K562 (cell line): Measurements from ENCODE around the gene MGRN1. TPM values are rescaled to one million over a fixed set of nuclear protein-coding genes. Genes with fewer than 3 reads are reported as not detected.

Source experiments
- ATAC-seq: fragments of 200-7000 bp; cut with Tn5 transposase; 3 replicates; pipeline ENCODE4 v1.9.1; 2020; ENCODE audit warnings: moderate library complexity
- BruUV-seq: library from RNA; stranded (reverse); fragments of 400-500 nt; replicated peaks from 2 replicates; lab custom pipeline; 2021; lab: Mats Ljungman, UMichigan
- CTCF ChIA-PET: fragments of 300-600 bp; formaldehyde crosslinking; extraction: SDS; loops from one replicate; lab custom pipeline; 2021; ENCODE audit warnings: low intra/inter-chr PET ratio; lab: Yijun Ruan, JAX
- POLR2A ChIA-PET: fragments of 300-600, 350-650 bp; sonication (Branson Sonifier 250); formaldehyde crosslinking; extraction: SDS; loops from one replicate; lab custom pipeline; 2021; ENCODE audit warnings: antibody characterized with exemption, inconsistent platforms; lab: Yijun Ruan, JAX
- DNase-seq, 4 experiments: peaks; one replicate each; pipeline versions ENCODE4 v3.0.0 to v3.0.0-alpha.2; 2011 to 2018; ENCODE audit warnings: low spot score in 3 of 4, mixed read lengths in 3 of 4; ENCODE audit errors: extremely low read depth in 1 of 4
- FAIRE-seq: peaks from 2 replicates; lab custom pipeline; 2011; peaks lifted over from hg19 to GRCh38; lab: Jason Lieb, UNC
- H2AFZ ChIP-seq: 2 replicates; pipeline ENCODE4 v1.6.0; 2011; ENCODE audit warnings: low read depth, low read length, control low read depth, inconsistent platforms
- H3K27ac ChIP-seq: fragments of 200-600 bp; 3 replicates; pipeline ENCODE4 v1.8.0; 2011; ENCODE audit warnings: low read depth, mild to moderate bottlenecking, control low read depth, inconsistent platforms, low read length, moderate library complexity, mixed read lengths; ENCODE audit errors: extremely low read depth
- H3K27me3 ChIP-seq, 2 experiments: fragments of 300-600 bp in 1 of 2; 2 replicates in 1 of 2; 3 replicates in 1 of 2; pipeline versions ENCODE4 v1.6.0 to v1.8.0; 2011; ENCODE audit warnings: inconsistent platforms in 2 of 2, low read length in 2 of 2, mild to moderate bottlenecking in 1 of 2, mixed read lengths in 1 of 2, moderate library complexity in 1 of 2; ENCODE audit not compliant: control insufficient read depth in 2 of 2, insufficient read depth in 2 of 2
- H3K36me3 ChIP-seq: fragments of 300-600 bp; 3 replicates; pipeline ENCODE4 v1.8.0; 2011; ENCODE audit warnings: mild to moderate bottlenecking, low read length, inconsistent platforms; ENCODE audit not compliant: control insufficient read depth, insufficient read depth
- H3K4me1 ChIP-seq, 2 experiments: fragments of 200-600 bp in 1 of 2; replicated peaks in 1 of 2; 2 replicates in 1 of 2; 3 replicates in 1 of 2; pipeline versions ENCODE4 v1.5.1 to v1.8.0; 2011; ENCODE audit warnings: inconsistent platforms in 2 of 2, low read length in 2 of 2, mild to moderate bottlenecking in 1 of 2, mixed read lengths in 1 of 2, moderate library complexity in 1 of 2; ENCODE audit not compliant: control insufficient read depth in 2 of 2, insufficient read depth in 2 of 2
- H3K4me2 ChIP-seq: 2 replicates; pipeline ENCODE4 v1.6.1; 2011; ENCODE audit warnings: low read length, control low read depth, inconsistent platforms, mixed read lengths; ENCODE audit not compliant: insufficient read depth
- H3K4me3 ChIP-seq: fragments of 200-600 bp; sonication (generic), shearing (Covaris generic); 2 replicates; pipeline ENCODE4 v1.5.1; 2016; ENCODE audit warnings: control low read depth, inconsistent platforms
- H3K79me2 ChIP-seq: fragments of 200-600 bp; 3 replicates; pipeline ENCODE4 v1.8.0; 2011; ENCODE audit warnings: low read length, inconsistent platforms; ENCODE audit not compliant: control insufficient read depth, insufficient read depth
- H3K9ac ChIP-seq, 2 experiments: 2 replicates each; pipeline versions ENCODE4 v1.6.0 to v1.6.1; 2011; ENCODE audit warnings: low read depth in 2 of 2, low read length in 2 of 2, control low read depth in 1 of 2, inconsistent platforms in 1 of 2, mild to moderate bottlenecking in 1 of 2, mixed read lengths in 1 of 2; ENCODE audit not compliant: insufficient read depth in 1 of 2
- H3K9me1 ChIP-seq: one replicate; pipeline ENCODE4 v1.6.0; 2011; ENCODE audit warnings: inconsistent platforms, mild to moderate bottlenecking, low read length, moderate library complexity; ENCODE audit not compliant: control insufficient read depth, insufficient read depth
- H3K9me3 ChIP-seq: replicated peaks from 2 replicates; pipeline ENCODE4 v1.5.1; 2011; ENCODE audit warnings: low read depth, low read length, inconsistent platforms; ENCODE audit not compliant: control insufficient read depth, insufficient read depth
- H4K20me1 ChIP-seq: replicated peaks from 2 replicates; pipeline ENCODE4 v1.6.1; 2011; ENCODE audit warnings: low read length, inconsistent platforms, mixed read lengths; ENCODE audit not compliant: control insufficient read depth, insufficient read depth
- CBFA2T3 ChIP-seq: fragments of 450-650 bp; IDR thresholded peaks from 2 replicates; pipeline ENCODE4 v1.6.1; 2017
- LCOR ChIP-seq: sonication (generic); formaldehyde crosslinking; IDR thresholded peaks from 2 replicates; pipeline ENCODE4 v1.8.0; 2022; ENCODE audit warnings: mild to moderate bottlenecking, missing genetic modification reagents
- MIER1 ChIP-seq: fragments of 450-650 bp; IDR thresholded peaks from 2 replicates; pipeline ENCODE4 v1.6.1; 2016; ENCODE audit warnings: antibody characterized with exemption, mild to moderate bottlenecking, low read depth
- NFIC ChIP-seq: fragments of 450-650 bp; IDR thresholded peaks from 2 replicates; pipeline ENCODE4 v1.6.1; 2017; ENCODE audit warnings: mild to moderate bottlenecking, inconsistent platforms
- POLR2G ChIP-seq: fragments of 200-400 bp; formaldehyde crosslinking; IDR thresholded peaks from 2 replicates; pipeline ENCODE4 v1.6.1; 2017; ENCODE audit warnings: low read depth, mild to moderate bottlenecking, antibody characterized with exemption, low read length, moderate library complexity
- RAD21 ChIP-seq, 2 experiments: fragments of 250-450 bp in 1 of 2; fragments of 450-650 bp in 1 of 2; sonication (Bioruptor Pico) in 1 of 2; formaldehyde crosslinking in 1 of 2; IDR thresholded peaks in 1 of 2; conservative IDR thresholded peaks in 1 of 2; 2 replicates each; pipeline versions ENCODE4 v1.4.0 to v1.8.0; 2020 to 2022; ENCODE audit warnings: mild to moderate bottlenecking in 2 of 2, moderate library complexity in 1 of 2
- RBM39 ChIP-seq: fragments of 200-400 bp; formaldehyde crosslinking; optimal IDR thresholded peaks from 2 replicates; pipeline ENCODE3; 2018; ENCODE audit warnings: low read depth, low read length
- WGBS: fragments of 100-300 bp; shearing (Covaris generic); methylation state at CpG from one replicate; pipeline ENCODE4 v1.1.6; 2016; ENCODE audit warnings: low coverage, mixed read lengths; ENCODE audit not compliant: insufficient coverage; ENCODE audit errors: missing lambda C conversion rate; 5-methylcytosine and 5-hydroxymethylcytosine counted together
- in situ Hi-C: fragments of 300-500 bp; cut with MboI; formaldehyde crosslinking; loops from 4 replicates; pipeline ENCODE4 v1.15.0; 2018; ENCODE audit warnings: inconsistent platforms, mixed read lengths
- intact Hi-C: fragments of 100-400 bp; cut with micrococcal nuclease; formaldehyde crosslinking; loops from 2 replicates; pipeline ENCODE4 v1.14.2; 2022
- polyA plus RNA-seq, 8 experiments: library from polyadenylated mRNA; depleted of rRNA in 4 of 8; stranded (reverse) in 5 of 8; unstranded in 3 of 8; fragments of >200 nt; fragmentation: Nextera tagmentation in 2 of 8; fragmentation: Illumina TruSeq in 1 of 8; extraction: Ambion mirVana in 2 of 8; extraction: Trizol in 1 of 8; gene quantifications; 2 replicates each; pipeline versions ENCODE4 v1.2.1 to v1.2.3, GENCODE V29; 2011 to 2014; ENCODE audit warnings: inconsistent platforms in 1 of 8, missing spikeins in 1 of 8
- total RNA-seq, 7 experiments: library from RNA; depleted of rRNA in 6 of 7; stranded (reverse); fragments of >200 nt in 6 of 7; fragmentation: Illumina TruSeq in 2 of 7; extraction: Trizol in 2 of 7; gene quantifications; 2 replicates each; pipeline versions ENCODE4 v1.2.1 to v1.2.3, GENCODE V29; 2011 to 2021; ENCODE audit warnings: low replicate concordance in 1 of 7
- TF ChIP-seq, protein P1 (sequence below): fragments of 250-450 bp; sonication (Bioruptor Pico); IDR thresholded peaks from 2 replicates; pipeline ENCODE4 v1.4.0; 2020; ENCODE audit warnings: mild to moderate bottlenecking, moderate library complexity, borderline replicate concordance

The MGRN1 gene
- total and polyA plus RNA-seq, 9 of the 15 experiments (the other 6 are each of a cell fraction or from before 2014, with no cell fraction given): 0.15 to 37.9 (median 6.0) TPM

DNA sequence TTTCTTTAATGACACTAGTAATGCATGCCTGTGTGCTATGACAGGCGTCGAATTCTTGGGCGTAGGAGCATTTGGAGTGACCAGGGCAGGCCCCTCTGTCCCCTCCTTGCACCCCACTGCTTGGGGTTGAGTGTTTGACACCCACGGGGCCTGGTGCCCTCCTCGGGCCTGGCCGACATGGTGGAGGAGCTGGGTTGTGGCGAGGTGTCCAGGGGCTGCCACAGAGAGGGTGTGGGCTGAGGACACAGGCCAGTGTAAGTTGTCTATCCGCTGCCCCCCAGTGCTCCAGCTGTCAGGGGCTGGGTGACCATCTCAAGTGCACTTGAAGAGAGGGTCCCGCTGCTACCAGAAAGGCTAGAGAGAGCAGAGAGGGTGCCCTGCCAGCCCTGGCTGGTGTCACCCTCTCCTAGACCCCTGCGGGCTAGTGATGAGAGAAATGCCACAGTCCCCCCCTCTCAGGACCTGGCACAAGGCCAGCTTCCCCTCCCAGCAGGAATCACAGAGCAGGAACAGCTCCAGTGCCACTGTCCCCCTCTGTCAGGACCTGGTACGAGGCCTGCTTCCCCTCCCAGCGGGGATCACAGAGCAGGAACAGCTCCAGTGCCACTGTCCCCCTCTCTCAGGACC lies 30.5 kb downstream of the MGRN1 start:
- intact Hi-C loops: no loop called here
- Histone ChIP-seq H3K4me2 (no peak overlapping the region), H4K20me1 (no peaks in the 10 kb centered on the region), H2AFZ (no peak overlapping the region), H3K4me3 (no peak overlapping the region), H3K79me2 (peaks cover 3% of the 10 kb centered on the region; the same call in 1 of the 3 replicates), H3K9me1 (no peaks in the 10 kb centered on the region), H3K4me1 (peaks cover 0 to 24% of the 10 kb centered on the region in 2 experiments; a peak in 2 of 5 replicates), H3K27ac (no peak overlapping the region), H3K9ac (peak overlapping the region in 1 of 2 experiments; percentile 26; a peak in 1 of 4 replicates), H3K9me3 (no peaks in the 10 kb centered on the region), H3K27me3 (no peaks in the 10 kb centered on the region), H3K36me3 (peaks cover 72% of the 10 kb centered on the region; the same call in 2 of the 3 replicates)
- ChIA-PET POLR2A (no interaction called here), CTCF (no interaction called here)
- FAIRE-seq: no peak
- TF ChIP-seq NFIC (peak; percentile 86), RBM39 (no peak)
- DNase-seq: no peak
- no TSS peak for BruUV-seq
- in situ Hi-C loops: no loop called here
- no peak for ATAC-seq
- 98% methylated on average over 10 of the region's 12 CpGs for WGBS

DNA sequence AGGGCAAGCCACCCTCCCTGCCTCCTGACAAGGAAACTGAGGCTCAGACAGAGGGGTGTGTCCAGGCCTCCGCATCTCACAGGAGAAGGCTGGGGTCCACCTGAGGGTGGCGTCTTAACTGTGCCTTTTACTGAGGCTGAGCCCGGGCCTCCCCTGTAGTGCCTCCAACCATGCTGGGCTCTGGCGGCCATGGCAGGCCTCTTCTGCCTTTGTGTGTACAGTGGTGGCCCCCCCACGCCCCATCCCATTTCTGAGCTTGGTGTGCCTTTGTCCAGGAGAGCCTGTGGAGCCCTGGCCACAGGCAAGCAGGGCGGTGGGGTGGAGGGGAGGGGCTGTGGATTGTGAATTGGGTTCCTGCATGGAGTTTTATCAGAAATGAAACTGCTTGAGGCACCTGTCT lies 31.2 kb downstream of the MGRN1 start:
- POLR2A ChIA-PET: no interaction called here
- no peaks in the 10 kb centered on the region for H3K27me3 ChIP-seq
- H3K4me2 ChIP-seq: no peak overlapping the region
- no peak for ATAC-seq
- H2AFZ ChIP-seq: no peak overlapping the region
- H3K4me1 ChIP-seq: peaks cover 0 to 20% of the 10 kb centered on the region in 2 experiments; a peak in 2 of 5 replicates
- H3K36me3 ChIP-seq: peaks cover 67% of the 10 kb centered on the region; the same call in 2 of the 3 replicates
- no peaks in the 10 kb centered on the region for H3K9me3 ChIP-seq
- no TSS peak for BruUV-seq
- 0 out of 2 replicates have a peak, but pooled peaks have one; percentile 19 for TF ChIP-seq POLR2G
- TF ChIP-seq MIER1: no peak
- TF ChIP-seq, protein P1, sequence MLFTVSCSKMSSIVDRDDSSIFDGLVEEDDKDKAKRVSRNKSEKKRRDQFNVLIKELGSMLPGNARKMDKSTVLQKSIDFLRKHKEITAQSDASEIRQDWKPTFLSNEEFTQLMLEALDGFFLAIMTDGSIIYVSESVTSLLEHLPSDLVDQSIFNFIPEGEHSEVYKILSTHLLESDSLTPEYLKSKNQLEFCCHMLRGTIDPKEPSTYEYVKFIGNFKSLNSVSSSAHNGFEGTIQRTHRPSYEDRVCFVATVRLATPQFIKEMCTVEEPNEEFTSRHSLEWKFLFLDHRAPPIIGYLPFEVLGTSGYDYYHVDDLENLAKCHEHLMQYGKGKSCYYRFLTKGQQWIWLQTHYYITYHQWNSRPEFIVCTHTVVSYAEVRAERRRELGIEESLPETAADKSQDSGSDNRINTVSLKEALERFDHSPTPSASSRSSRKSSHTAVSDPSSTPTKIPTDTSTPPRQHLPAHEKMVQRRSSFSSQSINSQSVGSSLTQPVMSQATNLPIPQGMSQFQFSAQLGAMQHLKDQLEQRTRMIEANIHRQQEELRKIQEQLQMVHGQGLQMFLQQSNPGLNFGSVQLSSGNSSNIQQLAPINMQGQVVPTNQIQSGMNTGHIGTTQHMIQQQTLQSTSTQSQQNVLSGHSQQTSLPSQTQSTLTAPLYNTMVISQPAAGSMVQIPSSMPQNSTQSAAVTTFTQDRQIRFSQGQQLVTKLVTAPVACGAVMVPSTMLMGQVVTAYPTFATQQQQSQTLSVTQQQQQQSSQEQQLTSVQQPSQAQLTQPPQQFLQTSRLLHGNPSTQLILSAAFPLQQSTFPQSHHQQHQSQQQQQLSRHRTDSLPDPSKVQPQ (CRISPR knock-in tag): no peak
- TF ChIP-seq RAD21 (CRISPR knock-in tag; conservative IDR thresholded peaks at IDR 0.05 in 1 of 2, IDR thresholded peaks at IDR 0.05 in 1 of 2): no peak
- no peak for TF ChIP-seq LCOR (CRISPR knock-in tag)
- TF ChIP-seq CBFA2T3: no peak
- TF ChIP-seq, all 486 proteins: peak for 1
- no peak for FAIRE-seq
- CTCF ChIA-PET: no interaction called here
- WGBS: 89% methylated on average over 6 of the region's 6 CpGs
- H3K27ac ChIP-seq: no peak overlapping the region
- in situ Hi-C loops (no loop called here), intact Hi-C loops (no loop called here)
- DNase-seq: no peak
- no peak overlapping the region for H3K4me3 ChIP-seq
- H3K9ac ChIP-seq: peak overlapping the region in 1 of 2 experiments; percentile 26; a peak in 2 of 4 replicates
- H4K20me1 ChIP-seq: no peaks in the 10 kb centered on the region
- no peaks in the 10 kb centered on the region for H3K79me2 ChIP-seq
- H3K9me1 ChIP-seq: no peaks in the 10 kb centered on the region
